Keratinocyte (primary cell): ENCODE results near the gene TACC2. TPM values are rescaled to one million over a fixed set of nuclear protein-coding genes. Genes with fewer than 3 reads are reported as not detected.

Experiments used
- DNase-seq: peaks from one replicate; pipeline ENCODE4 v3.0.0-alpha.2; 2011; ENCODE audit warnings: low read depth, missing footprints, low spot score
- FAIRE-seq: peaks from 2 replicates; lab custom pipeline; 2011; peaks lifted over from hg19 to GRCh38; lab: Jason Lieb, UNC
- H2AFZ ChIP-seq: 2 replicates; pipeline ENCODE4 v1.6.0; 2012; ENCODE audit warnings: low read length, control low read depth, inconsistent platforms; ENCODE audit not compliant: control insufficient read depth
- H3K27ac ChIP-seq: 2 replicates; pipeline ENCODE4 v1.5.1; 2011; ENCODE audit warnings: low read length; ENCODE audit not compliant: control insufficient read depth, insufficient read depth
- H3K27me3 ChIP-seq: 3 replicates; pipeline ENCODE4 v1.6.0; 2011; ENCODE audit warnings: low read length; ENCODE audit not compliant: control insufficient read depth, insufficient read depth; ENCODE audit errors: extremely low read depth
- H3K36me3 ChIP-seq, 2 experiments: 2 replicates in 1 of 2; 3 replicates in 1 of 2; pipeline ENCODE4 v1.5.1; 2011; ENCODE audit warnings: low read length in 2 of 2, mild to moderate bottlenecking in 1 of 2; ENCODE audit not compliant: control insufficient read depth in 2 of 2, insufficient read depth in 2 of 2; ENCODE audit errors: extremely low read depth in 1 of 2
- H3K4me1 ChIP-seq: 3 replicates; pipeline ENCODE4 v1.5.1; 2011; ENCODE audit warnings: low read length; ENCODE audit not compliant: control insufficient read depth, insufficient read depth; ENCODE audit errors: extremely low read depth
- H3K4me2 ChIP-seq: 3 replicates; pipeline ENCODE4 v1.6.0; 2011; ENCODE audit warnings: low read depth, low read length; ENCODE audit not compliant: control insufficient read depth, insufficient read depth; ENCODE audit errors: extremely low read depth
- H3K4me3 ChIP-seq, 3 experiments: fragments of 200-600 bp in 1 of 3; sonication (generic) in 1 of 3; 2 replicates in 2 of 3; 3 replicates in 1 of 3; pipeline ENCODE4 v1.5.1; 2011 to 2016; ENCODE audit warnings: low read length in 3 of 3, mild to moderate bottlenecking in 3 of 3, control low read depth in 2 of 3, inconsistent platforms in 1 of 3, low read depth in 1 of 3, mixed read lengths in 1 of 3, mixed run types in 1 of 3, moderate library complexity in 1 of 3; ENCODE audit not compliant: control insufficient read depth in 2 of 3, insufficient read depth in 2 of 3; ENCODE audit errors: extremely low read depth in 1 of 3
- H3K79me2 ChIP-seq: 2 replicates; pipeline ENCODE4 v1.6.0; 2012; ENCODE audit warnings: low read length; ENCODE audit not compliant: control insufficient read depth, insufficient read depth
- H3K9ac ChIP-seq: 3 replicates; pipeline ENCODE4 v1.6.0; 2011; ENCODE audit warnings: low read length; ENCODE audit not compliant: control insufficient read depth, insufficient read depth; ENCODE audit errors: extremely low read depth
- H3K9me1 ChIP-seq: 3 replicates; pipeline ENCODE4 v1.6.0; 2011; ENCODE audit warnings: low read length; ENCODE audit not compliant: control insufficient read depth, insufficient read depth; ENCODE audit errors: extremely low read depth
- H3K9me3 ChIP-seq: 2 replicates; pipeline ENCODE4 v1.5.1; 2012; ENCODE audit warnings: low read depth, low read length; ENCODE audit not compliant: control insufficient read depth
- H4K20me1 ChIP-seq: 3 replicates; pipeline ENCODE4 v1.6.0; 2011; ENCODE audit warnings: low read length; ENCODE audit not compliant: control insufficient read depth, insufficient read depth; ENCODE audit errors: extremely low read depth
- EZH2 ChIP-seq: IDR thresholded peaks from one replicate; pipeline ENCODE4 v1.6.1; 2012; ENCODE audit warnings: inconsistent platforms, mild to moderate bottlenecking, low read length, moderate library complexity
- dilution Hi-C: fragments of 300-500 bp; cut with MboI; formaldehyde crosslinking; loops from one replicate; pipeline ENCODE4 v1.7.0; 2020; ENCODE audit warnings: low sequenced_read_pairs; ENCODE audit not compliant: extremely low pct_ligation_motif_present
- polyA plus RNA-seq, 5 experiments: library from polyadenylated mRNA; depleted of rRNA in 3 of 5; stranded (reverse) in 3 of 5; stranded (forward) in 1 of 5; unstranded in 1 of 5; fragments of >200 nt; gene quantifications; 1 replicate in 1 of 5; 2 replicates in 3 of 5; 3 replicates in 1 of 5; pipeline versions ENCODE4 v1.2.1 to v1.2.3, GENCODE V29; 2011 to 2012; ENCODE audit warnings: missing spikeins in 2 of 5, low read depth in 1 of 5, low replicate concordance in 1 of 5
- TF ChIP-seq, protein P1 (sequence below), 3 experiments: IDR thresholded peaks in 1 of 3; conservative IDR thresholded peaks in 1 of 3; optimal IDR thresholded peaks in 1 of 3; 2 replicates in 2 of 3; 3 replicates in 1 of 3; pipeline versions ENCODE3 to v1.5.1; 2011; ENCODE audit warnings: low read length in 3 of 3, mild to moderate bottlenecking in 3 of 3, moderate library complexity in 2 of 3, control low read depth in 1 of 3, inconsistent platforms in 1 of 3; ENCODE audit not compliant: insufficient read depth in 2 of 3; ENCODE audit errors: extremely low read depth in 1 of 3

Gene TACC2
- polyA plus RNA-seq, 1 donor (not counting 4 experiments of a cell fraction or from before 2014, with no cell fraction given) = 12.8 TPM

DNA sequence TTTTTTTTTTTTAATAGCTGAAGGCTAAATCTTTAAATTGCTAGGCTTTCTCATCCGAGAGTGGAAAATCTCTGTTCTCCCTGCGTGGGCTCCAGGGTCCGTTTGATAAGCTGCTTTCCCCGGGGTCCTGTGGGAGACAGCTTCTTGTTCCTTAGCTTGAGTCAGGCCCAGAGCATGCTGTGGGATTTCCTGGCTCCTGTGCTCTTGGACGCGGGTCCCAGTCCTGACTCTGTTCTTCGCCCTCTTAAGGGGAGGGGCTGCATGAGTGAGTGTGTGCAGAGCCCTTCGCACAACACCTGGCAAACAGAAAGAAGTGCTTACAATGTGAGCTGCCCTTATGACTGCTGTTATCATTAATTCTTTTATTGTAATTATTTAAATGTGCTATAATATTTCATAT, 133.5 kb downstream of the TACC2 start:
- no peak overlapping the region for H3K4me2 ChIP-seq
- H3K9me3 ChIP-seq = no peaks in the 10 kb centered on the region
- H3K4me3 ChIP-seq = no peak overlapping the region
- H3K36me3 ChIP-seq = peaks cover 0 to 3% of the 10 kb centered on the region in 2 experiments
- H3K79me2 ChIP-seq = peaks cover 9% of the 10 kb centered on the region
- H3K27ac ChIP-seq = no peak overlapping the region
- no peaks in the 10 kb centered on the region for H3K27me3 ChIP-seq
- H3K4me1 ChIP-seq = peaks cover 15% of the 10 kb centered on the region
- TF ChIP-seq, protein P1, sequence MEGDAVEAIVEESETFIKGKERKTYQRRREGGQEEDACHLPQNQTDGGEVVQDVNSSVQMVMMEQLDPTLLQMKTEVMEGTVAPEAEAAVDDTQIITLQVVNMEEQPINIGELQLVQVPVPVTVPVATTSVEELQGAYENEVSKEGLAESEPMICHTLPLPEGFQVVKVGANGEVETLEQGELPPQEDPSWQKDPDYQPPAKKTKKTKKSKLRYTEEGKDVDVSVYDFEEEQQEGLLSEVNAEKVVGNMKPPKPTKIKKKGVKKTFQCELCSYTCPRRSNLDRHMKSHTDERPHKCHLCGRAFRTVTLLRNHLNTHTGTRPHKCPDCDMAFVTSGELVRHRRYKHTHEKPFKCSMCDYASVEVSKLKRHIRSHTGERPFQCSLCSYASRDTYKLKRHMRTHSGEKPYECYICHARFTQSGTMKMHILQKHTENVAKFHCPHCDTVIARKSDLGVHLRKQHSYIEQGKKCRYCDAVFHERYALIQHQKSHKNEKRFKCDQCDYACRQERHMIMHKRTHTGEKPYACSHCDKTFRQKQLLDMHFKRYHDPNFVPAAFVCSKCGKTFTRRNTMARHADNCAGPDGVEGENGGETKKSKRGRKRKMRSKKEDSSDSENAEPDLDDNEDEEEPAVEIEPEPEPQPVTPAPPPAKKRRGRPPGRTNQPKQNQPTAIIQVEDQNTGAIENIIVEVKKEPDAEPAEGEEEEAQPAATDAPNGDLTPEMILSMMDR (optimal IDR thresholded peaks at IDR 0.05 in 1 of 3, IDR thresholded peaks at IDR 0.05 in 1 of 3, conservative IDR thresholded peaks at IDR 0.05 in 1 of 3; ENCODE audit: extremely low read depth in 1 of 3, insufficient read depth in 2 of 3, low read length in 3 of 3) = no peak
- TF ChIP-seq EZH2 = no peak
- H4K20me1 ChIP-seq = no peaks in the 10 kb centered on the region
- dilution Hi-C loops = no loop called here
- no peak for FAIRE-seq
- H2AFZ ChIP-seq = no peak overlapping the region
- no peaks in the 10 kb centered on the region for H3K9me1 ChIP-seq
- DNase-seq = no peak
- H3K9ac ChIP-seq = no peak overlapping the region

DNA sequence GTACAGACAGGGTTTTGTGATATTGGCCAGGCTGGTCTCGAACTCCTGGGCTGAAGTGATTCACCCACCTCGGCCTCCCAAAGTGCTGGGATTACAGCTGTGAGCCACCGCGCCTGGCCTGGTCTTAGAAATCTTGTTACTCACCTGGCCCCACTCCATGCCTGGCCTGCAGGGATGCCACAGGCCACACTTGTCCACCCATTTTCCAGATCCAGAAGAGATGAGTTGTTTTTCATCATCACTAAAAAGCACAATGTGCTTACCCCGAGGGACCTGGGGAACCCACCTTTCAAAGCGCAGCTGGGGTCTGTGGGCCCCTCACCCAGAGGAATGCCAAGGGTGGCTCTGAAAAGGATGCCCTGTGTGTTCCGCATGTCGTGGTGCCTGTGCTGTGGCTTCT, 134.2 kb downstream of the TACC2 start:
- dilution Hi-C loops = no loop called here
- H3K36me3 ChIP-seq = peaks cover 0 to 3% of the 10 kb centered on the region in 2 experiments
- H3K4me3 ChIP-seq = no peak overlapping the region
- FAIRE-seq (no peak), DNase-seq (no peak)
- peaks cover 9% of the 10 kb centered on the region for H3K79me2 ChIP-seq
- TF ChIP-seq EZH2 = no peak
- TF ChIP-seq, protein P1 (optimal IDR thresholded peaks at IDR 0.05 in 1 of 3, IDR thresholded peaks at IDR 0.05 in 1 of 3, conservative IDR thresholded peaks at IDR 0.05 in 1 of 3; ENCODE audit: extremely low read depth in 1 of 3, insufficient read depth in 2 of 3, low read length in 3 of 3) = no peak
- H3K9me3 ChIP-seq = no peaks in the 10 kb centered on the region
- no peaks in the 10 kb centered on the region for H3K27me3 ChIP-seq
- no peaks in the 10 kb centered on the region for H3K9me1 ChIP-seq
- no peak overlapping the region for H2AFZ ChIP-seq
- H3K27ac ChIP-seq = no peak overlapping the region
- H4K20me1 ChIP-seq = no peaks in the 10 kb centered on the region
- peaks cover 22% of the 10 kb centered on the region for H3K4me1 ChIP-seq
- H3K4me2 ChIP-seq = no peak overlapping the region
- H3K9ac ChIP-seq = no peak overlapping the region
